IMR-90 (cell line): ENCODE measurements around the gene PIH1D1. TPM values are rescaled to one million over a fixed set of nuclear protein-coding genes. Genes with fewer than 3 reads are reported as not detected.

Experiments
- ATAC-seq: fragments of 200-7000 bp; cut with Tn5 transposase; 2 replicates; pipeline ENCODE4 v1.9.1; 2020; ENCODE audit warnings: low read depth, mild to moderate bottlenecking, moderate library complexity
- BruUV-seq: library from RNA; stranded (reverse); fragments of 400-500 nt; replicated peaks from 2 replicates; lab custom pipeline; 2021; lab: Mats Ljungman, UMichigan
- CTCF ChIA-PET: fragments of 300-600 bp; formaldehyde crosslinking; extraction: SDS; loops from one replicate; lab custom pipeline; 2021; ENCODE audit warnings: antibody characterized with exemption; lab: Yijun Ruan, JAX
- POLR2A ChIA-PET: fragments of 300-600 bp; sonication (Branson Sonifier 250); formaldehyde crosslinking; loops from one replicate; lab custom pipeline; 2022; ENCODE audit warnings: antibody characterized with exemption; ENCODE audit not compliant: unreplicated experiment; lab: Charles Lee
- DNase-seq: peaks from one replicate; pipeline ENCODE4 v3.0.0; 2013
- H2AFZ ChIP-seq: replicated peaks from 2 replicates; pipeline ENCODE3; 2013; ENCODE audit warnings: low read length, mild to moderate bottlenecking; ENCODE audit not compliant: poor library complexity
- H2AK5ac ChIP-seq: 2 replicates; pipeline ENCODE4 v1.6.1; 2013; ENCODE audit warnings: low read depth, low read length, inconsistent platforms
- H2AK9ac ChIP-seq: replicated peaks from 2 replicates; pipeline ENCODE3; 2013; ENCODE audit warnings: mild to moderate bottlenecking, low read depth, low read length, moderate library complexity; ENCODE audit not compliant: poor library complexity
- H2BK120ac ChIP-seq: 2 replicates; pipeline ENCODE4 v1.6.1; 2013; ENCODE audit warnings: low read depth, low read length, inconsistent platforms
- H2BK15ac ChIP-seq: 3 replicates; pipeline ENCODE4 v1.6.1; 2013; ENCODE audit warnings: low read depth, low read length, inconsistent platforms
- H2BK20ac ChIP-seq: 2 replicates; pipeline ENCODE4 v1.6.1; 2013; ENCODE audit warnings: low read depth, mild to moderate bottlenecking, inconsistent platforms, low read length, moderate library complexity
- H2BK5ac ChIP-seq: 2 replicates; pipeline ENCODE4 v1.6.1; 2013; ENCODE audit warnings: mild to moderate bottlenecking, low read depth, low read length, inconsistent platforms; ENCODE audit not compliant: poor library complexity, severe bottlenecking
- H3K14ac ChIP-seq: replicated peaks from 2 replicates; pipeline ENCODE4 v1.6.1; 2013; ENCODE audit warnings: low read depth, low read length, inconsistent platforms
- H3K18ac ChIP-seq: 2 replicates; pipeline ENCODE4 v1.6.1; 2013; ENCODE audit warnings: low read depth, low read length, control low read depth
- H3K23ac ChIP-seq: 2 replicates; pipeline ENCODE4 v1.6.1; 2013; ENCODE audit warnings: low read depth, low read length, inconsistent platforms
- H3K27ac ChIP-seq: 2 replicates; pipeline ENCODE4 v1.5.1; 2013; ENCODE audit warnings: mild to moderate bottlenecking, control low read depth, low read length; ENCODE audit not compliant: insufficient read depth
- H3K27me3 ChIP-seq: 2 replicates; pipeline ENCODE4 v1.6.1; 2013; ENCODE audit warnings: low read length; ENCODE audit not compliant: control insufficient read depth, insufficient read depth
- H3K36me3 ChIP-seq: 2 replicates; pipeline ENCODE4 v1.6.1; 2013; ENCODE audit warnings: low read length, mixed read lengths; ENCODE audit not compliant: control insufficient read depth, insufficient read depth
- H3K4ac ChIP-seq: 2 replicates; pipeline ENCODE4 v1.6.1; 2013; ENCODE audit warnings: low read depth, low read length, inconsistent platforms
- H3K4me1 ChIP-seq: 2 replicates; pipeline ENCODE4 v1.6.1; 2013; ENCODE audit warnings: low read length, mixed read lengths; ENCODE audit not compliant: control insufficient read depth, insufficient read depth
- H3K4me2 ChIP-seq: 2 replicates; pipeline ENCODE4 v1.6.1; 2013; ENCODE audit warnings: low read depth, mild to moderate bottlenecking, control low read depth, low read length, moderate library complexity
- H3K4me3 ChIP-seq: 2 replicates; pipeline ENCODE4 v1.5.1; 2013; ENCODE audit warnings: low read depth, mild to moderate bottlenecking, control low read depth, low read length, moderate library complexity; ENCODE audit not compliant: insufficient read depth
- H3K56ac ChIP-seq: 2 replicates; pipeline ENCODE4 v1.6.1; 2013; ENCODE audit warnings: low read length, inconsistent platforms; ENCODE audit not compliant: insufficient read depth; ENCODE audit errors: extremely low read depth
- H3K79me1 ChIP-seq, 2 experiments: 2 replicates each; pipeline ENCODE4 v1.6.1; 2013; ENCODE audit warnings: low read length in 2 of 2, inconsistent platforms in 1 of 2, low read depth in 1 of 2
- H3K9ac ChIP-seq: 2 replicates; pipeline ENCODE4 v1.6.1; 2013; ENCODE audit warnings: low read depth, low read length, control low read depth
- H3K9me1 ChIP-seq: 2 replicates; pipeline ENCODE4 v1.6.1; 2013; ENCODE audit warnings: low read length, inconsistent platforms; ENCODE audit not compliant: insufficient read depth
- H3K9me3 ChIP-seq: 2 replicates; pipeline ENCODE4 v1.6.1; 2013; ENCODE audit warnings: low read length; ENCODE audit not compliant: control insufficient read depth, insufficient read depth
- H4K20me1 ChIP-seq: 2 replicates; pipeline ENCODE4 v1.6.1; 2013; ENCODE audit warnings: low read length, inconsistent platforms; ENCODE audit not compliant: insufficient read depth
- H4K5ac ChIP-seq: 2 replicates; pipeline ENCODE4 v1.6.1; 2013; ENCODE audit warnings: mild to moderate bottlenecking, low read depth, low read length, control low read depth
- H4K8ac ChIP-seq, 2 experiments: 2 replicates each; pipeline ENCODE4 v1.6.1; 2013; ENCODE audit warnings: low read depth in 2 of 2, low read length in 2 of 2, control low read depth in 1 of 2, inconsistent platforms in 1 of 2
- H4K91ac ChIP-seq: 2 replicates; pipeline ENCODE4 v1.6.1; 2013; ENCODE audit warnings: low read depth, low read length, inconsistent platforms; ENCODE audit not compliant: insufficient read depth
- BHLHE40 ChIP-seq: fragments of 150-350 bp; IDR thresholded peaks from 2 replicates; pipeline ENCODE4 v1.6.1; 2016; ENCODE audit warnings: mild to moderate bottlenecking, low read depth, low read length
- CEBPB ChIP-seq: IDR thresholded peaks from 2 replicates; pipeline ENCODE4 v1.6.1; 2012; ENCODE audit warnings: low read depth, low read length, improper control_type of control experiment
- CHD1 ChIP-seq: IDR thresholded peaks from 2 replicates; pipeline ENCODE4 v1.6.1; 2012; ENCODE audit warnings: low read depth, low read length, improper control_type of control experiment
- CTCF ChIP-seq: conservative IDR thresholded peaks from 2 replicates; pipeline ENCODE4 v1.5.1; 2012; ENCODE audit warnings: mild to moderate bottlenecking, low read depth, low read length, improper control_type of control experiment
- ELK1 ChIP-seq: fragments of 150-350 bp; IDR thresholded peaks from 2 replicates; pipeline ENCODE4 v1.6.1; 2016; ENCODE audit warnings: low read depth, mild to moderate bottlenecking, low read length, moderate library complexity, borderline replicate concordance
- FOS ChIP-seq: fragments of 150-350 bp; IDR thresholded peaks from 2 replicates; pipeline ENCODE4 v1.6.1; 2016; ENCODE audit warnings: low read depth, low read length
- MAFK ChIP-seq: IDR thresholded peaks from 2 replicates; pipeline ENCODE4 v1.6.1; 2012; ENCODE audit warnings: low read depth, low read length, improper control_type of control experiment
- MAZ ChIP-seq: IDR thresholded peaks from 2 replicates; pipeline ENCODE4 v1.6.1; 2012; ENCODE audit warnings: low read depth, mild to moderate bottlenecking, low read length, improper control_type of control experiment, moderate library complexity, borderline replicate concordance
- MXI1 ChIP-seq: IDR thresholded peaks from 2 replicates; pipeline ENCODE4 v1.6.1; 2012; ENCODE audit warnings: low read depth, mild to moderate bottlenecking, low read length, moderate library complexity, borderline replicate concordance
- NFE2L2 ChIP-seq: fragments of 150-350 bp; IDR thresholded peaks from 2 replicates; pipeline ENCODE4 v1.6.1; 2016; ENCODE audit warnings: low read depth, mild to moderate bottlenecking, low read length
- POLR2A ChIP-seq: IDR thresholded peaks from 2 replicates; pipeline ENCODE4 v1.6.1; 2012; ENCODE audit warnings: mild to moderate bottlenecking, low read depth, low read length
- RAD21 ChIP-seq: IDR thresholded peaks from 2 replicates; pipeline ENCODE4 v1.6.1; 2012; ENCODE audit warnings: low read length, improper control_type of control experiment
- RCOR1 ChIP-seq: IDR thresholded peaks from 2 replicates; pipeline ENCODE4 v1.6.1; 2012; ENCODE audit warnings: mild to moderate bottlenecking, low read length, improper control_type of control experiment; ENCODE audit not compliant: insufficient replicate concordance
- RFX5 ChIP-seq: IDR thresholded peaks from 2 replicates; pipeline ENCODE4 v1.8.0; 2012; ENCODE audit warnings: low read depth, mild to moderate bottlenecking, low read length, moderate library complexity
- SMC3 ChIP-seq: fragments of 150-350 bp; IDR thresholded peaks from 2 replicates; pipeline ENCODE4 v1.6.1; 2016; ENCODE audit warnings: low read depth, mild to moderate bottlenecking, antibody characterized with exemption, low read length, moderate library complexity
- USF2 ChIP-seq: fragments of 150-350 bp; IDR thresholded peaks from 2 replicates; pipeline ENCODE4 v1.6.1; 2017; ENCODE audit warnings: mild to moderate bottlenecking, antibody characterized with exemption, low read length, low read depth
- WGBS, 2 experiments: methylation state at CpG; one replicate each; pipeline versions ENCODE4 v1.1.5 to v1.1.7; 2013; ENCODE audit warnings: missing lambda C conversion rate in 2 of 2; ENCODE audit not compliant: insufficient read length in 1 of 2; ENCODE audit errors: extremely low coverage in 2 of 2; 5-methylcytosine and 5-hydroxymethylcytosine counted together
- dilution Hi-C: fragments of 300-500 bp; cut with HindIII; formaldehyde crosslinking; loops from one replicate; pipeline ENCODE4 v1.14.3; 2018; ENCODE audit warnings: low sequenced_read_pairs; ENCODE audit not compliant: unreplicated experiment
- in situ Hi-C: fragments of 300-500 bp; cut with MboI; formaldehyde crosslinking; loops from 3 replicates; pipeline ENCODE4 v1.14.3; 2019; ENCODE audit warnings: low sequenced_read_pairs, inconsistent platforms, mixed read lengths
- intact Hi-C: fragments of 100-400 bp; cut with micrococcal nuclease; formaldehyde crosslinking; loops from 2 replicates; pipeline ENCODE4 v1.10.0; 2022
- polyA plus RNA-seq, 3 experiments: library from polyadenylated mRNA; depleted of rRNA; stranded (reverse); fragments of >200 nt; gene quantifications; 2 replicates each; pipeline ENCODE4 v1.2.3, GENCODE V29; 2012; ENCODE audit warnings: low replicate concordance in 1 of 3
- total RNA-seq: library from RNA; depleted of rRNA; stranded (reverse); fragments of >200 nt; gene quantifications from 2 replicates; pipeline ENCODE4 v1.2.3, GENCODE V29; 2012

The PIH1D1 gene
- total and polyA plus RNA-seq, 2 of the 4 experiments (the other 2 are of a cell fraction), result 77.9 to 122 TPM

- dilution Hi-C loops (no loop called here), in situ Hi-C loops (no loop called here), intact Hi-C loops (no loop called here)
- Histone ChIP-seq H3K4me2 (no peak overlapping the region), H2AK5ac (no peak overlapping the region), H3K27ac (no peak overlapping the region), H4K91ac (no peak overlapping the region), H3K36me3 (peaks cover 1% of the 10 kb centered on the region; the same call in 1 of the 2 replicates), H3K79me1 (no peaks in the 10 kb centered on the region), H3K23ac (no peak overlapping the region), H2AFZ (no peak overlapping the region), H3K9me1 (no peaks in the 10 kb centered on the region; the same call in 1 of the 2 replicates), H4K5ac (no peak overlapping the region), H3K18ac (no peak overlapping the region), H3K4me3 (no peak overlapping the region), H3K4ac (no peak overlapping the region), H3K9ac (no peak overlapping the region), H2AK9ac (no peak overlapping the region), H2BK20ac (no peak overlapping the region), H3K14ac (no peak overlapping the region), H2BK120ac (no peak overlapping the region), H4K8ac (no peak overlapping the region), H3K9me3 (no peaks in the 10 kb centered on the region), H3K56ac (no peak overlapping the region), H3K4me1 (no peaks in the 10 kb centered on the region), H2BK5ac (no peak overlapping the region), H3K27me3 (no peaks in the 10 kb centered on the region), H4K20me1 (no peaks in the 10 kb centered on the region), H2BK15ac (no peak overlapping the region)
- ChIA-PET CTCF (interaction anchor here (0.6 kb wide), 1 partner anchor 10 kb away, joined by 3 read pairs; no protein-coding TSS in a partner anchor), POLR2A (interaction anchor here (0.6 kb wide), 1 partner anchor 7 kb away, joined by 3 read pairs; the partner anchor contains the start of gene FLT3LG)
- TF ChIP-seq MAZ (no peak), CTCF (no peak), RCOR1 (no peak), MAFK (no peak), NFE2L2 (no peak), FOS (no peak), ELK1 (no peak), SMC3 (no peak), MXI1 (no peak), USF2 (no peak), BHLHE40 (no peak), CEBPB (no peak), RFX5 (no peak), CHD1 (no peak), POLR2A (no peak), RAD21 (no peak)
- ATAC-seq (no peak), DNase-seq (no peak)
- WGBS, 2 experiments, result 100% methylated on average over 2 of the region's 7 CpGs; no CpG with 5 or more reads in 1 of the 2 experiments
- no TSS peak for BruUV-seq
Observed at GRCh38 chr19:49481020-49481683, 29.5 kb upstream of the PIH1D1 start.
